Measurements from ENCODE around the gene GTF3C2.

GRCh38 chr2:27305516-27305915, 51.0 kb downstream of the GTF3C2 start:
- TF ChIP-seq GATA2 (IDR thresholded peaks at IDR 0.05; ENCODE audit: low read depth, low read length) (no peak), GATA3 (IDR thresholded peaks at IDR 0.05; ENCODE audit: low read depth, low read length) (no peak)
